Liver (tissue), 9 donors: Measurements from ENCODE around the gene GABRA5. TPM values are rescaled to one million over a fixed set of nuclear protein-coding genes. Genes with fewer than 3 reads are reported as not detected.
A peak's percentile ranks its signal among the peaks of the same experiment; 100 is the strongest.

Source experiments
- DNase-seq: peaks from one replicate; pipeline ENCODE4 v3.0.0-alpha.2; 2017; ENCODE audit warnings: low spot score
- H3K27ac ChIP-seq, 2 donors: one replicate each; pipeline ENCODE4 v1.7.0; 2013; ENCODE audit warnings: inconsistent platforms in 2 of 2, low read length in 2 of 2, control low read depth in 1 of 2, low read depth in 1 of 2, mild to moderate bottlenecking in 1 of 2
- H3K27me3 ChIP-seq, 4 donors: one replicate each; pipeline versions ENCODE4 v1.6.1 to v1.7.0; 2013; ENCODE audit warnings: low read length in 3 of 4, inconsistent platforms in 1 of 4, mild to moderate bottlenecking in 1 of 4, moderate library complexity in 1 of 4; ENCODE audit not compliant: control insufficient read depth in 4 of 4, insufficient read depth in 4 of 4
- H3K36me3 ChIP-seq, 4 donors: one replicate each; pipeline versions ENCODE4 v1.6.1 to v1.7.0; 2013; ENCODE audit warnings: low read length in 3 of 4, mild to moderate bottlenecking in 3 of 4, low read depth in 1 of 4, moderate library complexity in 1 of 4; ENCODE audit not compliant: control insufficient read depth in 4 of 4, insufficient read depth in 3 of 4
- H3K4me1 ChIP-seq, 4 donors: one replicate each; pipeline versions ENCODE4 v1.6.1 to v1.7.0; 2013; ENCODE audit warnings: low read length in 3 of 4, mild to moderate bottlenecking in 3 of 4, moderate library complexity in 1 of 4; ENCODE audit not compliant: control insufficient read depth in 4 of 4, insufficient read depth in 4 of 4
- H3K4me3 ChIP-seq, 3 donors: one replicate each; pipeline versions ENCODE4 v1.6.1 to v1.7.0; 2013; ENCODE audit warnings: low read length in 3 of 3, control low read depth in 1 of 3, low read depth in 1 of 3, mild to moderate bottlenecking in 1 of 3
- H3K9ac ChIP-seq, 2 donors: one replicate each; pipeline ENCODE4 v1.7.0; 2013; ENCODE audit warnings: low read length in 2 of 2, mild to moderate bottlenecking in 2 of 2, moderate library complexity in 2 of 2, control low read depth in 1 of 2, low read depth in 1 of 2
- H3K9me3 ChIP-seq, 4 donors: one replicate each; pipeline versions ENCODE4 v1.6.1 to v1.7.0; 2013; ENCODE audit warnings: low read length in 3 of 4; ENCODE audit not compliant: control insufficient read depth in 4 of 4
- CTCF ChIP-seq: fragments of 150-350 bp; IDR thresholded peaks from 2 replicates; pipeline ENCODE4 v1.5.1; 2017; ENCODE audit warnings: improper control_type of control experiment, low read depth, low read length; ENCODE audit not compliant: missing input control
- EGR1 ChIP-seq, 2 donors: IDR thresholded peaks; 2 replicates each; pipeline ENCODE4 v1.6.1; 2016 to 2018; ENCODE audit warnings: antibody characterized with exemption in 2 of 2, low read depth in 2 of 2
- FOXA1 ChIP-seq: IDR thresholded peaks from 2 replicates; pipeline ENCODE4 v1.6.1; 2016; ENCODE audit warnings: antibody characterized with exemption
- FOXA2 ChIP-seq: IDR thresholded peaks from 2 replicates; pipeline ENCODE4 v1.6.1; 2016; ENCODE audit warnings: antibody characterized with exemption
- GABPA ChIP-seq, 2 donors: IDR thresholded peaks in 1 of 2; conservative IDR thresholded peaks in 1 of 2; 2 replicates each; pipeline ENCODE4 v1.6.1; 2016; ENCODE audit warnings: antibody characterized with exemption in 2 of 2, mild to moderate bottlenecking in 1 of 2, moderate library complexity in 1 of 2
- HNF4A ChIP-seq, 2 donors: conservative IDR thresholded peaks; 2 replicates each; pipeline ENCODE4 v1.6.1; 2016; ENCODE audit warnings: antibody characterized with exemption in 2 of 2, mild to moderate bottlenecking in 2 of 2
- HNF4G ChIP-seq: IDR thresholded peaks from 2 replicates; pipeline ENCODE4 v1.6.1; 2016; ENCODE audit warnings: antibody characterized with exemption
- JUND ChIP-seq, 2 donors: IDR thresholded peaks; 2 replicates each; pipeline ENCODE4 v1.6.1; 2016; ENCODE audit warnings: antibody characterized with exemption in 2 of 2
- MAX ChIP-seq: IDR thresholded peaks from 2 replicates; pipeline ENCODE4 v1.6.1; 2016; ENCODE audit warnings: antibody characterized with exemption
- NR2F2 ChIP-seq: IDR thresholded peaks from 2 replicates; pipeline ENCODE4 v1.6.1; 2016; ENCODE audit warnings: antibody characterized with exemption
- RAD21 ChIP-seq, 2 donors: IDR thresholded peaks; 2 replicates each; pipeline ENCODE4 v1.6.1; 2016; ENCODE audit warnings: antibody characterized with exemption in 2 of 2, mild to moderate bottlenecking in 2 of 2
- RXRA ChIP-seq, 2 donors: IDR thresholded peaks; 2 replicates each; pipeline ENCODE4 v1.6.1; 2017 to 2018; ENCODE audit warnings: antibody characterized with exemption in 2 of 2, mild to moderate bottlenecking in 1 of 2
- SP1 ChIP-seq: IDR thresholded peaks from 2 replicates; pipeline ENCODE4 v1.6.1; 2018; ENCODE audit warnings: antibody characterized with exemption, mild to moderate bottlenecking
- TAF1 ChIP-seq: conservative IDR thresholded peaks from 2 replicates; pipeline ENCODE4 v1.6.1; 2016; ENCODE audit warnings: antibody characterized with exemption, mild to moderate bottlenecking
- YY1 ChIP-seq: IDR thresholded peaks from 2 replicates; pipeline ENCODE4 v1.6.1; 2016; ENCODE audit warnings: antibody characterized with exemption, mild to moderate bottlenecking
- WGBS: extraction: QIAGEN DNeasy Blood & Tissue Kit; methylation state at CpG from one replicate; pipeline ENCODE4 v1.1.7; 2013; 5-methylcytosine and 5-hydroxymethylcytosine counted together
- polyA plus RNA-seq, 2 donors: library from polyadenylated mRNA; stranded (reverse) in 1 of 2; unstranded in 1 of 2; fragments of 200-250 nt in 1 of 2; fragments of >200 nt in 1 of 2; fragmentation: Nextera tagmentation in 1 of 2; extraction: Ambion mirVana in 1 of 2; gene quantifications; one replicate each; pipeline versions ENCODE4 v1.2.1 to v1.2.3, GENCODE V29; 2013 to 2015
- total RNA-seq, 2 donors: library from RNA; depleted of rRNA; stranded (reverse); fragments of >200 nt; gene quantifications; one replicate each; pipeline ENCODE4 v1.2.3, GENCODE V29; 2014
- TF ChIP-seq, protein P1 (sequence below): IDR thresholded peaks from 2 replicates; pipeline ENCODE4 v1.6.1; 2016; ENCODE audit warnings: antibody characterized with exemption
- donor health status: healthy.
- donor health status: healthy.
- donor health status: healthy.
- donor health status: healthy.
- donor health status: healthy.

GABRA5 gene
- total and polyA plus RNA-seq, 4 donors: not detected

GRCh38 chr15:26852980-26853379 lies 13.9 kb upstream of the GABRA5 start:
- no peak for TF ChIP-seq SP1
- TF ChIP-seq CTCF: no peak
- Histone ChIP-seq H3K27ac (no peak overlapping the region), H3K4me3 (no peak overlapping the region), H3K9ac (no peak overlapping the region), H3K36me3 (no peaks in the 10 kb centered on the region), H3K9me3 (no peaks in the 10 kb centered on the region), H3K4me1 (no peaks in the 10 kb centered on the region), H3K27me3 (peaks cover 0 to 7% (median 1%) of the 10 kb centered on the region in 4 donors)
- no peak for DNase-seq
- WGBS: 85% methylated on average over 2 of the region's 2 CpGs

DNA sequence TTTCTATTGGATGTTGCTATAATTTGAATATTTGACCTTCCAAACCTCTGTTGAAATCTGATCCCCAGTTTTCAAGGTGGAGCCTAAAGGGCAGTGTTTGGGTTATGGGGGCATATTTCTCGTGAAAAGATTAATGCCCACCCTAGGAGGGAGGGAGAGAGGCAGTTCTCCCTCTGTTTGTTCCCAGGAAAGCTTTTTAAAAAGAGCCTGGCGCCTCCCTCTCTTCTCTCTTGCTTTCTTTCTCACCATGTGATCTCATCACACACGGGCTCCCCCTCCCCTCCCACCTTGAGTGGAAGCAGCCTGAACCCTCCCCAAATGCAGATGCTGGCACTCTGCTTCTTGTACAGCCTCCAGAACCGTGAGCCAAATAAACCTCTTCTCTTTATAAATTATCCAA lies 12.4 kb upstream of the GABRA5 start:
- H3K27ac ChIP-seq: no peak overlapping the region
- H3K4me3 ChIP-seq: no peak overlapping the region
- no peak for DNase-seq
- no peaks in the 10 kb centered on the region for H3K4me1 ChIP-seq
- H3K9me3 ChIP-seq: no peaks in the 10 kb centered on the region
- no peak for TF ChIP-seq RAD21 (IDR thresholded peaks at IDR 0.05)
- no peak for TF ChIP-seq GABPA (IDR thresholded peaks at IDR 0.05 in 1 of 2, conservative IDR thresholded peaks at IDR 0.05 in 1 of 2)
- no peak for TF ChIP-seq HNF4A (conservative IDR thresholded peaks at IDR 0.05)
- no peak for TF ChIP-seq FOXA1
- TF ChIP-seq JUND (IDR thresholded peaks at IDR 0.05): no peak
- no peak for TF ChIP-seq NR2F2
- TF ChIP-seq, protein P1, sequence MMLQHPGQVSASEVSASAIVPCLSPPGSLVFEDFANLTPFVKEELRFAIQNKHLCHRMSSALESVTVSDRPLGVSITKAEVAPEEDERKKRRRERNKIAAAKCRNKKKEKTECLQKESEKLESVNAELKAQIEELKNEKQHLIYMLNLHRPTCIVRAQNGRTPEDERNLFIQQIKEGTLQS: no peak
- TF ChIP-seq TAF1: no peak
- no peak for TF ChIP-seq FOXA2
- TF ChIP-seq RXRA (IDR thresholded peaks at IDR 0.05): no peak
- no peak for TF ChIP-seq YY1
- TF ChIP-seq CTCF: no peak
- TF ChIP-seq HNF4G: no peak
- no peak for TF ChIP-seq EGR1 (IDR thresholded peaks at IDR 0.05; ENCODE audit: low read depth in 2 of 2)
- H3K36me3 ChIP-seq: no peaks in the 10 kb centered on the region
- peaks cover 0 to 7% (median 1%) of the 10 kb centered on the region in 4 donors for H3K27me3 ChIP-seq
- H3K9ac ChIP-seq: no peak overlapping the region
- WGBS: 54% methylated on average over 4 of the region's 4 CpGs

DNA sequence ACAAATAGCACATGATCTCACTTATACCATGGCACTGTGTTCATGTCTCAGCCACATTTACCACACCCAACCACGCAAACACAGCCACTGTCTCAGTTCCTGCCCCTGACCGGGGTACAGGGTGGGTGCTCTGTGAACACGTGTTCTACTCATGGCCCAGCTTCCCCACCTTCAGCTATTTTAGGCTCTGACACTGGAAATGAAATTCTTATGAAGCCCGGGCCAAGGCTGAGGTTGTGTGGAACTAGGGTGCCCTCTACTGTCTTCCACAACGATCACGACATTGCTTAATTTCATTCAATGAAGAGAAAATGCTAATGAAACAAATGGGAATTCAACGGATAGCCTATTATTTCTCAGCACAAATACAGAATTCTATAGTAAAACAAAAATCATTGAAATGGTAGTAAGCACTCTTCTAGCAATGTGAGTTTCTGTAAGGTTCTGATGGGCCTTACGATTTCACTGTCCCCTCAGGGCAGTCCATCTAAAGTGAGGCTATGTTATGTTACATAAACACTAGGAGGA lies 2.1 kb upstream of the GABRA5 start:
- no peak overlapping the region for H3K4me3 ChIP-seq
- H3K9me3 ChIP-seq: no peaks in the 10 kb centered on the region
- H3K27me3 ChIP-seq: peaks cover 0 to 20% (median 8%) of the 10 kb centered on the region in 4 donors
- DNase-seq: no peak
- 7% methylated on average over 8 of the region's 8 CpGs for WGBS
- H3K36me3 ChIP-seq: no peaks in the 10 kb centered on the region
- H3K27ac ChIP-seq: no peak overlapping the region
- H3K9ac ChIP-seq: no peak overlapping the region
- no peak for TF ChIP-seq HNF4G
- no peak for TF ChIP-seq MAX
- peak; percentile 82 to 83 for TF ChIP-seq RAD21 (IDR thresholded peaks at IDR 0.05)
- no peak for TF ChIP-seq YY1
- TF ChIP-seq CTCF: peak; percentile 40
- H3K4me1 ChIP-seq: peaks cover 0 to 9% (median 4%) of the 10 kb centered on the region in 4 donors
